Sciatic nerve (tissue), 2 donors: ENCODE measurements around the gene NLRX1. TPM values are rescaled to one million over a fixed set of nuclear protein-coding genes. Genes with fewer than 3 reads are reported as not detected.
A peak's percentile ranks its signal among the peaks of the same experiment; 100 is the strongest.
"Not testable (repeated sequence)": the region's sequence is repeated elsewhere in the genome, so short reads cannot be mapped to it uniquely, and the experiment has no call there.

Experiments used
- ATAC-seq: fragments of 200-7000 bp; cut with Tn5 transposase; one replicate; pipeline ENCODE4 v1.9.1; 2020; ENCODE audit warnings: mild to moderate bottlenecking, moderate library complexity
- DNase-seq: peaks from one replicate; pipeline ENCODE4 v3.0.0-alpha.2; 2020; ENCODE audit warnings: low spot score
- intact Hi-C: fragments of 100-400 bp; cut with DNase I; formaldehyde crosslinking; loops from one replicate; pipeline ENCODE4 v1.14.2; 2022
- total RNA-seq: library from RNA; stranded (reverse); fragmentation: NEBNext Ultra II Directional; extraction: Animal tissue kit (Norgen Biotek cat#: 25700); gene quantifications from one replicate; pipeline ENCODE4 v1.2.1, GENCODE V29; 2021
- donor health status: DM: no; HTN: no; CAD: no.
- donor health status: DM: no; HTN: no; CAD: no.

NLRX1 gene
- total RNA-seq, 1 donor from 2014 or later = 13.9 TPM

DNA sequence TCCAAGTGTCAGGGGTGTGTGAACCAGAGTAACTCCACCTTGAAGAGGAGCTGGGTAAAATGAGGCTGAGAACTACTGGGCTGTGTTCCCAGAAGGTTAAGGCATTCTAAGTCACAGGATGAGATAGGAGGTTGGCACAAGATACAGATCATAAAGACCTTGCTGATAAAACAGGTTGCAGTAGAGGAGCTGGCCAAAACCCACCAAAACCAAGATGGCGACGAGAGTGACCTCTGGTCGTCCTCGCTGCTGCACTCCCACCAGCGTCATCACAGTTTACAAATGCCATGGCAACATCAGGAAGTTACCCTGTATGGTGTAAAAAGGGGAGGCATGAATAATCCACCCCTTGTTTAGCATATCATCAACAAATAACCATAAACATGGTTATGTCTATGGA is 32.7 kb downstream of the NLRX1 start:
- intact Hi-C loops = loop anchor here (10.0 kb wide), 1 partner anchor 94 kb away; no protein-coding TSS in a partner anchor
- ATAC-seq, DNase-seq: not testable (repeated sequence)

DNA sequence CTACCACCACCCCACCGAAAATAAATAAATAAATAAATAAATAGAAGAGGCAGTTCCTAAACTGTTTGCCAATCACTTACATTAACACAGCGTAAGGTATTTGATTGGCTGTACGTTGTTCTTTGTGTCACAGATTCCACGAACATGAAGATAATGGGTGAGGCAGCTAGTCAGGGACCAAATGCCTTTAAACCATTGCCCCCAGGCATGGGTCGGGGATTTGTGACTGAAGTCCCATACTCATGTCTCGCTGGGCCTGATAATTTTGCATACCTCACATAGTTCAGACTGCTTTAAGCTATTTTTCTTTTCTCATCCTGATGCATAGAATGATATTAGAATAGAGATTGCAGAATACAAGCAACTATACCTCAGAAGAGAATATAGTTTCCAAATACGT is 34.0 kb downstream of the NLRX1 start:
- no peak for DNase-seq
- ATAC-seq = no peak
- intact Hi-C loops = loop anchor here (10.0 kb wide), 1 partner anchor 92 kb away; no protein-coding TSS in a partner anchor

DNA sequence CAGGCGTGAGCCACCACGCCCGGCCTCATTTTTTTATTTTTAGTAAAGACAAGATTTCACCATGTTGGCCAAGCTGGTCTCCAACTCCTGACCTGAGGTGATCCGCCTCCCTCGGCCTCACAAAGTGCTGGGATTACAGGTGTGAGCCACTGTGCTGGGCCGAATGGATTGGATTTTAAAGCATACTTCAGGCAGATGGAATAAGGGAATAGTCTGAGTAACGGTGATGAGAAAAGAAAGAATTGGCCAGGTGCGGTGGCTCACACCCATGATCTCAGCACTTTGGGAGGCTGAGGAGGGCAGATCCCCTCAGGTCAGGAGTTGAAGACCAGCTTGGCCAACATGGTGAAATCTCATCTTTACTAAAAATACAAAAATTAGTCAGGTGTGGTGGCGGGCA is 35.5 kb downstream of the NLRX1 start:
- intact Hi-C loops = loop anchor here (10.0 kb wide), 1 partner anchor 91 kb away; no protein-coding TSS in a partner anchor
- ATAC-seq (no peak), DNase-seq (no peak)

DNA sequence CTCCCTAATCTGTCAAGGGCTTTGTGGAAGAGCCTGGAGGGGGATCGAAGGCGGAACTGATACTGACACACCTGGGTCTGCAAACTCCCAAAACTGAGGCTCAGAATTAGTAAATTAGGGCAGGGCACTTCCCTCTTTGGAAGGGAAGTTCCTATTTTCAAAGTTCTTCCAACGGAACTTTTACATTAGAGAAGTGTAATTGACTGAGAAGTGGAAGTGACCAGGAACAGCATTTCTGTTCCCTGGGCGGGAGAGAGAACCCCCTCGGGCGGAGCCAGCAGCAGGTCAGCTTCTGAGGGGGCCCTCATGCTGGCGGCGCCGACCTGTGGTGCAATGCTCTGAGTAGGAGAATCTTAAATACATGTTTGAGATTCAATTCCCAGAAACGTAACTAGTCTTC is 36.6 kb downstream of the NLRX1 start:
- DNase-seq (no peak), ATAC-seq (peak; percentile 29)
- intact Hi-C loops = loop anchor here (10.0 kb wide), 1 partner anchor 90 kb away; no protein-coding TSS in a partner anchor

DNA sequence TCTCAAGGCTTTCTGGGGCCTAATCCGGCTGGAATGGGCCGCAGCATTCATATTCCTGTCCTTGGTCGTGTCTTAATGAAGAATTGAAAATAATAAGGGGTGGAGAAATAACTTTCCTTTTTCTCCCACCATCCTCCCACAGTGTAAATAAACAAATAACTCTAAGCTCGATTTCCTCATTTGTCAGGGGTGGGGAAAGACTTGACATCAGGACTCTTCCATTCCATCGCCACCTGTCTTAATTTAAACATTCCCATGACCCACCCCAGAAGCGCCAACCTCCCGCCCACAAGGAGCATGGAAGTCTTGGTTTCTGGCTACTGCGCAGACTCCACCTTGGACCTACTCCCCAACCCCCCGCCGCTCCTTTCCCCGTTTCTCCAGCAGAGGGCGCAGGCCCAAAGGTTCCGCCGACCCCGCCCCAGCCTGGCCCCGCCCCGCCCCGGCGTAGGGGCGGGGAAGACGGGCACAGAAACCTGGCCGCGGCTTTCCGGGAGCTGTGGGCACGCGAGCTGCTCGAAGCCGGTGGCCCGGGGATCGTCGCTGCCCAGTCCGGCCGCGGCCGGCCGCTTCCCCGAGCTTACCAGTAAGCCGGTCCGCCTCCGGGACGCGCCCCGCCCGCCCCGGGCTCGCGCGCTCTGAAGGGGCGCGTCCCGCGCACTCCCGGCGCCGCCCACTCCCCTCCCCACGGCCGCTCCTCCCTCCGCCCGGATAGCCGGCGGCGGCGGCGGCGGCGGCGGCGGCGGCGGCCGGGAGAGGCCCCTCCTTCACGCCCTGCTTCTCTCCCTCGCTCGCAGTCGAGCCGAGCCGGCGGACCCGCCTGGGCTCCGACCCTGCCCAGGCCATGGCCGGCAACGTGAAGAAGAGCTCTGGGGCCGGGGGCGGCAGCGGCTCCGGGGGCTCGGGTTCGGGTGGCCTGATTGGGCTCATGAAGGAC is 37.3 kb downstream of the NLRX1 start, which contains the start of gene CBL:
CBL (plus strand) TSS at position 766 of the 937 bp plus-strand sequence; CDS start at position 845, 79 bp downstream.
- DNase-seq (peak; percentile 99), ATAC-seq (peak; percentile 98)
- intact Hi-C loops = loop anchor here (10.0 kb wide), 1 partner anchor 89 kb away; no protein-coding TSS in a partner anchor

DNA sequence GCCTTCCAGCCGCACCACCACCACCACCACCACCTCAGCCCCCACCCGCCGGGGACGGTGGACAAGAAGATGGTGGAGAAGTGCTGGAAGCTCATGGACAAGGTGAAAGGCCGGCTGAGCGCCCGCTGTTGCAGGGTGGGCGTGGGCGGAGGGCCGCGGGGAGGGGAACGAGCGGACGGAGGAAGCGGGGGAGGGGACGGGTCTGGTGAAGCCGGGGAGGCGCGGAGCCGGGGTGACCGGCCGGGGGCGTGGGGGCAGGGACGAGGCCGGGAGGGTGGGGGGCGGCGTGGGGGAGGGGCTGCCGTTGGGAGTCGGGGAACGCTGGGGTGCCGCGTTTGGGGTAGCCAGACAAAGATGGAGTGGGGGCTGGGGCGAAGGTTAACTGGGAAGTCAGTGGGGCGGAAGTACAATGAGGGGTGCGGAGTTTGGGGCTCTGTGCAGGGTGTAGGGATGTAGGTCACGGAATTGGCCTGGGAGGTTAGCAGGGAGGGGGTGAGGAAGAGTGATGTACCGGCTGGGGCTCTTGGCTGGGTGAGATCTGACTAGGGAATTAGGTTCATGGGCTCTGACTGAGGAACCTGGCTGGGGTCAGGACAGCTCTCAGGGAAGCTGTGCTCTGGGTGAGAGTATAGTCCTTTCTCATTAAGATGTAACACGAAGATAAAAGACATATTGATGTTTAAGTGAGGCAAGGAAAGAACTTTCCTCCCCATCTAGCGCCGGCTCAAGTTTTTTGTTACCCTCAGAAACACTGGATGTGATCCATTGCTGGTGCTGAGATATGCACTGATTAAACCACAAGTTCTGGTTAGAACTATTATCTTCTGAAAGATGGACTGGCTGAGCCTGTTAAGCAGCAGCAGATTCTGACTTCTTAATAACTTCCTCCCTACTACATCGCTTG is 38.2 kb downstream of the NLRX1 start:
- intact Hi-C loops = loop anchor here (10.0 kb wide), 1 partner anchor 88 kb away; no protein-coding TSS in a partner anchor
- ATAC-seq = peak; percentile 28
- peak; percentile 84 for DNase-seq

DNA sequence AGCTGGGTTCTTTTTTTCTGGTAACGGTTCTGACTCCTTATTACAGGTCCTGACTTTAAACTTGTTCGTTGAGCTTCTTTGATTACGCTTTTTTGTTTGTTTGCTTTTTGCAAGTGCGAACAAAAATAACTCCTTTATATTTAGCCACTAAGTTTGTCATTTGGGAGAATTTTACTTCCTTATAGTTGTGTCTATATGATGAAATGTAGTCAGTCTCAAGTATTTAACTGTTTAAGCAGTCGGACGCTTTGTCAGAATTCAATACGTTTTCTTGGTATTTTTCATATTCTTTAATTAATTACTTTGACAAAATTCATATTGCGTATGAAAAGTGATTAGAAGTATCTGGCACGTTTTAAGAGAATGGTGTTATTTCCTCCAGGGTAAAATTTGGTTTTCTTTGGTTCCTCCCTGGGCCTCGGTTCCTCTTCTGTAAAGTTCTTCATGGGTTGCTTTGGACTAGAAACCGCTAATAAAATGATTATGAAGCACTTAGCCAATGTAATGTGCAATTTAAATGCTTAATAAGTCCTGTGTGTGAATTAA is 39.0 kb downstream of the NLRX1 start:
- intact Hi-C loops = loop anchor here (10.0 kb wide), 1 partner anchor 87 kb away; no protein-coding TSS in a partner anchor
- no peak for ATAC-seq
- DNase-seq = no peak

DNA sequence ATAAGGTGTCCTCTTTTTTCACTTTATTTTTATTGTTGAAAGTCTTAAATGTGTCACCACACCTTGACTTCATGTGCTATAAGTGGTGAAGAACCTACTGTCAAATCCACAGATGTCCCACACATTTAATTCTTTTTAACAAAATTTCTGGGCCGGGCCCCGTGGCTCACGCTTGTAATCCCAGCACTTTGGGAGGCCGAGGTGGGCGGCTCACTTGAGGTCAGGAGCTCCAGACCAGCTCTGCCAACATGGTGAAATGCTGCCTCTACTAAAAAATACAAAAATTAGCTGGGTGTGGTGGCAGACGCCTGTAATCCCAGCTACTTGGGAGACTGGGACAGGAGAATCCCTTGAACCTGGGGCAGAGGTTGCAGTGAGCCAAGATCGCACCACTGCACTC is 40.7 kb downstream of the NLRX1 start:
- intact Hi-C loops = loop anchor here (10.0 kb wide), 1 partner anchor 86 kb away; no protein-coding TSS in a partner anchor
- ATAC-seq (no peak), DNase-seq (no peak)

DNA sequence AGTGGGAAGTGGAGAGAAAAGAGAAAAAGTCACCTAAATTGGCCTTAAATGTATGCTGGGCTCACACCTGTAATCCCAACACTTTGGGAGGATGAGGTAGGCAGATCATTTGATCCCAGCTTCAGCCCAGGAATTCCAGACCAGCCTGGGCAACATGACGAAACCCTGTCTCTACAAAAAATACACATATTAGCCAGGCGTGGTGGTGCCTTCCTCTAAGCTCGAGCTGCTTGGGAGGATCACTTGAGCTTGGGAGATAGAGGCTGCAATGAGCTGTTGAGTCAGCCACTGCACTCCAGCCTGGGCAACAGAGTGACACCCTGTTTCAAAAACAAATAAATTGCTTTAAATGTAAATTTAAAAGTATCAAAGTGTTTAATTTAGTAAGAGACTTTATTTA is 41.5 kb downstream of the NLRX1 start:
- ATAC-seq = no peak

DNA sequence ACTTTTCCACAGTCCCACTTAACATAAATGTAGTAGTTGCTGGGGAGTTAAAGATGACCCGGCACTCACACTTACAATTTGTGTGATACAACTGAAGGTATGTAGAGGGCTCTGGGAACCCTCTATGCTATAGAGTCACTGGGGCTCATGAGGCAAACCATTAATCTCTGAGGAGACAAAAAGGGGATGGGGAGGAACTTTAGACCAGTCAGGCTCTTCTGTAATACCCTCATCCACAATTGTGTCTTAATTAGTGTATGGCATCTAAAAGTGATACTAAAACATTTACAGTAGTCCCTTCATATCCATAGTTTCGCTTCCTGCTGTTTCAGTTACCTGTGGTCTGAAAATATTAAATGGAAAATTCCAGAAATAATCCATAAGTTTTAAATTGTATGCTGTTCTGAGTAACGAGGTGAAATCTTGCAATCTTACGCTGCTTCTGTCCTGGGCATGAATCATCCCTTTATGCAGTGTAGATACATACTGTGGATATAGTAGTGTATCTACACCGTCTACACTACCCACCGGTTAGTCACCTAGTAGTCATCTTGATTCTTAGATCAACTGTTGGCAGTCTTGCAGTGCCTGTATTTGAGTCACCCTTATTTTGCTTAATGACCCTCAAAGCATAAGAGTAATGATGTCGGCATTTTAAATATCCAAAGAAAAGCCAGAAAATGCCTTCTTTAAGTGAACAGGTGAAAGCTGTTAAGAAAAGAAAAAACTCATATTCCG is 49.8 kb downstream of the NLRX1 start:
- ATAC-seq (no peak), DNase-seq (no peak)
- intact Hi-C loops = no loop called here

More for the DNA sequence above, 41.5 kb downstream of the NLRX1 start:
- intact Hi-C loops = no loop called here
- DNase-seq = no peak

DNA sequence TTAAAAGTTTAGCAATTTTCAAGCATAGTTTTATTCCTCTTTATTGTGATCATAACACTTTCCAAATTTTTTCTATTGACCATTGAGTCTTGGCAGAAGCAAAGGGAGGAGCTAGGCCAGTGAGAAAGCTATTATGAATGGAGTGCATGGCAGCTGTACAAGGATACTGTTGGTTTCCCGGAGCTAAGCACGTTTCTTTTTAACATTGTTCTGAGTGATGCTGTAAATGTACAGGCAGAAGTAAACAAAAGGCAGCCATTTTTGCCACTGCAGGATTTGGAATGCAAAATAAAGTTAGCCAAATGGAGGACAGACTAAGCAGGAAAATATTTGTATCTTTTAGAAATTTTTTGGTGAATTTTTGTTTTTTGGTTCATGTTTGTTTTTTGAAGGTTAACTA is 53.8 kb downstream of the NLRX1 start:
- peak; percentile 61 for ATAC-seq
- no peak for DNase-seq

DNA sequence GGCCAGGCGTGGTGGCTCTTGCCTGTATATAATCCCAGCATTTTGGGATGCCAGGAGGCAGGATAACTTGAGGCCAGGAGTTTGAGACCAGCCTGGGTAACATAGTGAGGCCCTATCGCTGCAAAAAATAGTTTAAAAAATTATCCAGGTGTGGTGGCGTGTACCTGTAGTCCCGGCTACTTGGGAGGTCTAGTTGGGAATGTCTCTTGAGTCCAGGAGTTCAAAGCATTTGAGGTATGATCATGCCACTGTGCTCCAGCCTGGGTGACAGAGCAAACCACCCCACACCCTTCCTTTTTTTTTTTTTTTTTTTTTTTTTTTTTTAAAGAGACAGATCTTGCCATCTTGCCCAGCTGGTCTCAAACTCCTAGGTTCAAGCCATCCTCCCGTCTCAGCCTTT is 54.4 kb downstream of the NLRX1 start:
- DNase-seq = no peak
- no peak for ATAC-seq
- intact Hi-C loops = no loop called here

More for the DNA sequence above, 53.8 kb downstream of the NLRX1 start:
- intact Hi-C loops = no loop called here

DNA sequence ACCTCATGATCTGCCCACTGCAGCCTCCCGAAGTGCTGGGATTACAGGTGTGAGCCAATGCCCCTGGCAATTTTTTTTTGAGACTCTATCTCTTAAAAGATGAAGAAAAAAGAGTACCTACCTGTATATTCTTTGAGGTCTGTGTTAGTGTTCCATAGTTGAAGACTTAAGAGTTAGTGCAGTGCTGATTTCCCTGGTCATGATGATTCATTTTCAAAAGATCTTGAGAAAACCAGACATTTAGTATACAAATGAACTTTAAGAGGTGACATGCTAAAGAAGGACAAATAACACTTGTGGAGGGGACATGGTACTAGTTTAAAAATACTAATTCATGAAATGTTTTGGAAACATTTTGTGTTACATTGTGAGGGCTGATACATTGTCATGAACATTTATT is 55.3 kb downstream of the NLRX1 start:
- intact Hi-C loops = no loop called here
- ATAC-seq = no peak
- no peak for DNase-seq

DNA sequence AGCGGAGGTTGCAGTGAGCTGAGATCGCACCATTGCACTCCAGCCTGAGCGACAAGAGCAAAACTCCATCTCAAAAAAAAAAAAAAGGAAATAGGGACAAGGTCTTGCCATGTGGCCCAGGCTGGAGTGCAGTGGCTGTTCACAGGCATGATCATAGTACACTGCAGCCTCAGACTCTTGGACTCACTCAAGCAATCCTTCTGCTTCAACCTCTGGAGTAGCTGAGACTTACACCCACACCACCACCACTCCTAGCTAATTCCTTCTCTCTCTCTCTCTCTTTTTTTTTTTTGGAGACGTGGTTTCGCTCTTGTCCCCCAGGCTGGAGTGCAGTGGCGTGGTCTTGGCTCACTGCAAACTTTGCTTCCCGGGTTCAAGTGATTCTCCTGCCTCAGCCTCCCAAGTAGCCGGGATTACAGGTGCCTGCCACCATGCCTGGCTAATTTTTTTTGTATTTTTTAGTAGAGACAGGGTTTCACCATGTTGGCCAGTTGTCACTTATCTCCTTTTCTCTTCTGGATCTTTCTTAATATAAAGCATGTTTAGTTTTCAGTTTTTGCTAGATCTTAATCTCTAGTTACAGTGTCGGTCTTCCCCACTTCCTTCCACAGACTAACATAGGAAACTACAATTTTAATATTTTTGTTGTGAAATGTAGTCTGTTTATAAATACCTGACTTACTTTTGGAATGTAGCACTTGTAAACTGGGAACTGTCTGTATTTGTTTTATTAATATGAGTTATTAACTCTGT is 60.2 kb downstream of the NLRX1 start:
- intact Hi-C loops, ATAC-seq, DNase-seq: not testable (repeated sequence)

DNA sequence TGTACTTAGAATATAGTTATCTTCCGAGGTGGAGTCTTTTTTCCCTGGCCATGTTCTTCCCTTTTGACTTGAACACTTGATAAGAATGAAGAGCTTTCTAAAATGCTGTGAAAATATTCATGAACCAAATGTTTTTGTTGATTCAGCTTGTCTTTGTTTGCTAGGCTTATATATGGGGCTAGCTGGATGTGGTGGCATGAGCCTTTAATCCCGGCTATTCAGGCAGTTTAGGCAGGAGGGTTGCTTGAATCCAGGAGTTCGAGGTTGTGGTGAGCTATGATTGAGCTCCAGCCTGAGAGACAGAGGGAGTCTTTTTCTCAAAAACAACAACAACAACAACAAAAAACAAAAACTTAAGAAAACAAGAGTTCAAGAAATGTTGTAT is 60.8 kb downstream of the NLRX1 start:
- intact Hi-C loops = no loop called here
- DNase-seq (no peak), ATAC-seq (no peak)

DNA sequence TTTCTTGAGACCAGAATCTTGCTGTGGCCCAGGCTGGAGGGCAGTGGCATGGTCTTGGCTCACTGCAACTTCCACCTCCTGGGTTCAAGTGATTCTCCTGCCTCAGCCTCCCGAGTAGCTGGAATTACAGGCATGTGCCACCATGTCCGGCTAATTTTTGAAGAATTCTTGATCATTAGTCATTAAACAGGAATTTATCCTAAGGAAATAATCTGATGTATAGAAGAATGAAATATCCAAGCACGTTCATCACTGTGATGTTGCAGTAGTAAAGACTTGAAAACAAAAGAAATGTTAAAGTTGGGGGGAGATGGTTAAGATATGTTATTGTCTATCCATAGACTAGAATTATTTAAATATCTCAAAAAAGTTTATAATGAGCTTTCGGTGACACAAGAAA is 61.2 kb downstream of the NLRX1 start:
- ATAC-seq (no peak), DNase-seq (no peak)
- intact Hi-C loops = no loop called here
